GDM1 (cell line): Measurements from ENCODE around the gene PDE6G.

Experiments used
- DNase-seq: peaks from one replicate; lab custom pipeline; 2025; lab: John Stamatoyannopoulos, UW

PDE6G gene

GRCh38 chr17:81662002-81662401, 5.7 kb upstream of the PDE6G start:
- no peak for DNase-seq

GRCh38 chr17:81660441-81660840, 4.1 kb upstream of the PDE6G start:
- DNase-seq, result no peak

- DNase-seq, result no peak
These were observed 2.7 kb upstream of the PDE6G start for GRCh38 chr17:81659038-81659437.

GRCh38 chr17:81656835-81657234, 493 bp upstream of the PDE6G start:
- DNase-seq, result no peak

- DNase-seq, result no peak
These were observed 794 bp downstream of the PDE6G start for GRCh38 chr17:81655378-81656117.

GRCh38 chr17:81652906-81653771, 3.2 kb downstream of the PDE6G start:
- no peak for DNase-seq

GRCh38 chr17:81651692-81652091, 4.7 kb downstream of the PDE6G start:
- no peak for DNase-seq

GRCh38 chr17:81650951-81651350, 5.4 kb downstream of the PDE6G start:
- no peak for DNase-seq

- no peak for DNase-seq
These were observed 7.6 kb downstream of the PDE6G start for GRCh38 chr17:81648707-81649085.

- no peak for DNase-seq
These were observed 8.2 kb downstream of the PDE6G start for GRCh38 chr17:81648013-81648706.

GRCh38 chr17:81647640-81648012, 8.7 kb downstream of the PDE6G start:
- no peak for DNase-seq

GRCh38 chr17:81646869-81647600, 9.3 kb downstream of the PDE6G start:
- no peak for DNase-seq

- DNase-seq, result no peak
These were observed 11.1 kb downstream of the PDE6G start for GRCh38 chr17:81644976-81645952.

- no peak for DNase-seq
These were observed 11.8 kb downstream of the PDE6G start for GRCh38 chr17:81644496-81644895.

- no peak for DNase-seq
These were observed 14.4 kb downstream of the PDE6G start for GRCh38 chr17:81641825-81642489.

- DNase-seq, result no peak
These were observed 16.3 kb downstream of the PDE6G start for GRCh38 chr17:81640011-81640410.

GRCh38 chr17:81638683-81639082, 17.7 kb downstream of the PDE6G start:
- DNase-seq, result no peak

GRCh38 chr17:81636505-81637288, 19.6 kb downstream of the PDE6G start, which contains the start of the genes NPLOC4 and TSPAN10:
NPLOC4 (minus strand) TSS chr17:81637112; CDS start chr17:81636930, 182 bp downstream.
TSPAN10 (plus strand) TSS chr17:81637196; CDS start chr17:81642413, 5,217 bp downstream.
- peak; percentile 77 for DNase-seq

- no peak for DNase-seq
These were observed 20.3 kb downstream of the PDE6G start for GRCh38 chr17:81635973-81636504.
